ENCODE results near the gene G6PD. TPM values are rescaled to one million over a fixed set of nuclear protein-coding genes. Genes with fewer than 3 reads are reported as not detected.
A peak's percentile ranks its signal among the peaks of the same experiment; 100 is the strongest.
"Not testable (repeated sequence)": the region's sequence is repeated elsewhere in the genome, so short reads cannot be mapped to it uniquely, and the experiment has no call there.

Gene G6PD
- total RNA-seq: 10 to 100 TPM; 14.0 to 65.2 (median 43.1) TPM

GRCh38 chrX:154546354-154547244, at the start of gene G6PD:
TSS of gene G6PD (minus strand) at chrX:154546846. CDS start at chrX:154546155, 691 bp downstream.
- TF ChIP-seq CTCF (IDR thresholded peaks at IDR 0.05): peak in 1 of 6 experiments; percentile 13
- TF ChIP-seq POLR2A (IDR thresholded peaks at IDR 0.05): peak; percentile 42 to 58
- H3K27ac ChIP-seq: peak within 1 kb of the TSS; percentile 84 to 94 (median 90)
- no peaks in the 10 kb centered on the region for H3K9me3 ChIP-seq
- no peaks in the 10 kb centered on the region for H3K36me3 ChIP-seq
- peaks cover 0 to 23% (median 2%) of the 10 kb centered on the region in 4 donors for H3K4me1 ChIP-seq
- DNase-seq: peak; percentile 74 to 87 (median 87)
- H3K27me3 ChIP-seq: no peaks in the 10 kb centered on the region
- H3K4me3 ChIP-seq: peak within 1 kb of the TSS; percentile 61 to 84 (median 73)

GRCh38 chrX:154595559-154596249, 49.1 kb upstream of the G6PD start:
- Histone ChIP-seq H3K9me3 (no peaks in the 10 kb centered on the region), H3K36me3 (no peaks in the 10 kb centered on the region), H3K4me1 (no peaks in the 10 kb centered on the region), H3K27me3 (no peaks in the 10 kb centered on the region), H3K27ac (no peak overlapping the region), H3K4me3 (no peak overlapping the region)
- TF ChIP-seq CTCF (IDR thresholded peaks at IDR 0.05) (no peak), POLR2A (IDR thresholded peaks at IDR 0.05) (no peak)
- DNase-seq: no peak

- TF ChIP-seq POLR2A (IDR thresholded peaks at IDR 0.05) (no peak), CTCF (IDR thresholded peaks at IDR 0.05) (no peak)
- DNase-seq: no peak
- H3K4me3 ChIP-seq: no peak overlapping the region
Measured at GRCh38 chrX:154594491-154594890, 47.8 kb upstream of the G6PD start.

DNA sequence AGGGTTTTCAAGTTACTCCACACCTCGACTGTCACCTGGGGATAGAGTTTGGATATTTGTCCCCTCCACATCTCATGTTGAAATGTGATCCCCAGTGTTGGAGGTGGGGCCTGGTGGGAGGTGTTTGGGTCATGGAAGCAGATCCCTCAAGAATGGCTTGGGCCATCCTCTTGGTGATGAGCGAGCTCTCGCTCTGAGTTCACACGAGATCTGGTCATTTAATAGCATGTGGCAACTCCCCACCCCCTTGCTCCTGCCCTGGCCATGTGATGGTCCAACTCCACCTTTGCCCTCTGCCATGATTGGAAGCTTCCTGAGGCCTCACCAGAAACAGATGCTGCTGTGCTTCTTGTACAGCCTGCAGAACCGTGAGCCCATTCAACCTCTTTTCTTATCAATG, 46.6 kb upstream of the G6PD start:
- no peak overlapping the region for H3K4me3 ChIP-seq
- no peak for DNase-seq
- H3K4me1 ChIP-seq: no peaks in the 10 kb centered on the region
- no peak overlapping the region for H3K27ac ChIP-seq
- no peaks in the 10 kb centered on the region for H3K9me3 ChIP-seq
- TF ChIP-seq CTCF (IDR thresholded peaks at IDR 0.05) (no peak), POLR2A (IDR thresholded peaks at IDR 0.05) (no peak)
- H3K36me3 ChIP-seq: no peaks in the 10 kb centered on the region
- H3K27me3 ChIP-seq: no peaks in the 10 kb centered on the region

More at GRCh38 chrX:154594491-154594890, 47.8 kb upstream of the G6PD start:
- no peaks in the 10 kb centered on the region for H3K9me3 ChIP-seq
- no peaks in the 10 kb centered on the region for H3K36me3 ChIP-seq
- no peaks in the 10 kb centered on the region for H3K4me1 ChIP-seq
- H3K27ac ChIP-seq: no peak overlapping the region
- no peaks in the 10 kb centered on the region for H3K27me3 ChIP-seq

GRCh38 chrX:154592505-154592904, 45.9 kb upstream of the G6PD start:
- H3K9me3 ChIP-seq: no peaks in the 10 kb centered on the region
- H3K36me3 ChIP-seq: no peaks in the 10 kb centered on the region
- H3K4me3 ChIP-seq: no peak overlapping the region
- H3K27me3 ChIP-seq: no peaks in the 10 kb centered on the region
- no peak for TF ChIP-seq POLR2A (IDR thresholded peaks at IDR 0.05)
- no peak for TF ChIP-seq CTCF (IDR thresholded peaks at IDR 0.05)
- H3K4me1 ChIP-seq: no peaks in the 10 kb centered on the region
- H3K27ac ChIP-seq: no peak overlapping the region
- no peak for DNase-seq

- not testable (repeated sequence) for H3K27ac ChIP-seq, H3K4me1 ChIP-seq, H3K36me3 ChIP-seq, DNase-seq, H3K27me3 ChIP-seq, H3K4me3 ChIP-seq, H3K9me3 ChIP-seq
Measured at GRCh38 chrX:154590415-154590814, 43.8 kb upstream of the G6PD start.

GRCh38 chrX:154584585-154585183, 38.0 kb upstream of the G6PD start, which contains the start of gene CTAG1A:
TSS of gene CTAG1A (plus strand) at chrX:154585133. CDS start at chrX:154585207, 74 bp downstream.
- not testable (repeated sequence) for H3K4me3 ChIP-seq, H3K27me3 ChIP-seq, H3K36me3 ChIP-seq, H3K9me3 ChIP-seq, H3K27ac ChIP-seq, DNase-seq, H3K4me1 ChIP-seq

- H3K9me3 ChIP-seq, H3K4me3 ChIP-seq, DNase-seq, H3K4me1 ChIP-seq, H3K27ac ChIP-seq, H3K36me3 ChIP-seq, H3K27me3 ChIP-seq: not testable (repeated sequence)
Measured at GRCh38 chrX:154582994-154583393, 36.3 kb upstream of the G6PD start.
